ENCODE data around the gene AHNAK2.
"Not testable (repeated sequence)": the region's sequence is repeated elsewhere in the genome, so short reads cannot be mapped to it uniquely, and the experiment has no call there.

Gene AHNAK2

DNA sequence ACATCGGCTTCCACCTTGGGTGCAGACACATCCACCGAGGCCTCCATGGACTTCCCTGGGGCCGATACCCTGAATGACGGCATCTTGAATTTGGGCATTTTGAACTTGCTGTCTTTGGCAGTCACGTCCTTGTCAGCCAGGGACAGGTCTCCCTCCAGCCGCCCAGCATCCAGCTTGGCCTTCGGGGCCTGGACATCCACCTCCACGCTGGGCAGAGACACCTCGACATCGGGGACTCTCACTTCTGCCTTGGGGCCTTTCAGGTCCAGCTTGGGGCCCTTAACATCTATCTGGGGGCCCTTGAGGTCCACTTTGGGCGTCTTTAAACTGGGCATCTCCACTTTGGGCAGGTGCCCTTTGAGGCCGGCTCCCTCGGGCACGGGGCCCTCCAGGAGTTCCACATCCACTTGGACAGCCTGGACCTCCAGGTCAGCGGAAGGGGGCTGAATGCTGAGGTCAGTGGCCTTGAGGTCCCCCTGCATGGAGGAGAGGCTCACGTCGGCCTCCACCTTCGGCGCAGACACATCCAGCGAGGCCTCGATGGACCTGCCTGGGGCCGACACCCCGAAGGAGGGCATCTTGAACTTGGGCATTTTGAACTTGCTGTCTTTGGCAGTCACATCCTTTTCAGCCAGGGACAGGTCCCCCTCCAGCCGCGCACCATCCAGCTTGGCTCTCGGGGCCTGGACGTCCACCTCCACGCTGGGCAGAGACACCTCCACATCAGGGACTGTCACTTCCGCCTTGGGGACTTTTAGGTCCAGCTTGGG, 33.6 kb downstream of the AHNAK2 start:
- in situ Hi-C loops (cut with MboI; ENCODE audit: low sequenced_read_pairs, unreplicated experiment); DNase-seq (ENCODE audit: low spot score): not testable (repeated sequence)

GRCh38 chr14:104944016-104944308, 34.2 kb downstream of the AHNAK2 start:
- DNase-seq (ENCODE audit: low spot score); in situ Hi-C loops (cut with MboI; ENCODE audit: low sequenced_read_pairs, unreplicated experiment): not testable (repeated sequence)

DNA sequence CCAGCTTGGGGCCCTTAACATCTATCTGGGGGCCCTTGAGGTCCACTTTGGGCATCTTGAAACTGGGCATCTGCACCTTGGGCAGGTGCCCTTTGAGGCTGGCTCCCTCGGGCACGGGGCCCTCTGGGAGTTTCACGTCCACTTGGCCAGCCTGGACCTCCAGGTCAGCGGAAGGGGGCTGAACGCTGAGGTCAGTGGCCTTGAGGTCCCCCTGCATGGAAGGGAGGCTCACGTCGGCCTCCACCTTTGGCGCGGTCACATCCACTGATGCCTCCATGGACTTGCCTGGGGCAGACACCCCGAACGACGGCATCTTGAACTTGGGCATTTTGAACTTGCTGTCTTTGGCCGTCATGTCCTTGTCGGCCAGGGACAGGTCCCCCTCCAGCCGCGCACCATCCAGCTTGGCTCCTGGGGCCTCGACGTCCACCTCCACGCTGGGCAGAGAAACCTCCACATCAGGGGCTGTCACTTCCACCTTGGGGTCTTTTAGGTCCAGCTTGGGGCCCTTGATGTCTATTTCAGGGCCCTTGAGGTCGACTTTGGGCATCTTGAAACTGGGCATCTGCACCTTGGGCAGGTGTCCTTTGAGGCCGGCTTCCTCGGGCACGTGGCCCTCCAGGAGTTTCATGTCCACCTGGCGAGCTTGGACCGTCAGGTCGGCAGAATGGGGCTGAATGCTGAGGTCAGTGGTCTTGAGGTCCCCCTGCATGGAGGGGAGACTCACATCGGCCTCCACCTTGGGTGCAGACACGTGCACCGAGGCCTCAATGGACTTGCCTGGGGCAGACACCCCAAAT, 34.8 kb downstream of the AHNAK2 start:
- in situ Hi-C loops (cut with MboI; ENCODE audit: low sequenced_read_pairs, unreplicated experiment); DNase-seq (ENCODE audit: low spot score): not testable (repeated sequence)

- TF ChIP-seq, protein P1, sequence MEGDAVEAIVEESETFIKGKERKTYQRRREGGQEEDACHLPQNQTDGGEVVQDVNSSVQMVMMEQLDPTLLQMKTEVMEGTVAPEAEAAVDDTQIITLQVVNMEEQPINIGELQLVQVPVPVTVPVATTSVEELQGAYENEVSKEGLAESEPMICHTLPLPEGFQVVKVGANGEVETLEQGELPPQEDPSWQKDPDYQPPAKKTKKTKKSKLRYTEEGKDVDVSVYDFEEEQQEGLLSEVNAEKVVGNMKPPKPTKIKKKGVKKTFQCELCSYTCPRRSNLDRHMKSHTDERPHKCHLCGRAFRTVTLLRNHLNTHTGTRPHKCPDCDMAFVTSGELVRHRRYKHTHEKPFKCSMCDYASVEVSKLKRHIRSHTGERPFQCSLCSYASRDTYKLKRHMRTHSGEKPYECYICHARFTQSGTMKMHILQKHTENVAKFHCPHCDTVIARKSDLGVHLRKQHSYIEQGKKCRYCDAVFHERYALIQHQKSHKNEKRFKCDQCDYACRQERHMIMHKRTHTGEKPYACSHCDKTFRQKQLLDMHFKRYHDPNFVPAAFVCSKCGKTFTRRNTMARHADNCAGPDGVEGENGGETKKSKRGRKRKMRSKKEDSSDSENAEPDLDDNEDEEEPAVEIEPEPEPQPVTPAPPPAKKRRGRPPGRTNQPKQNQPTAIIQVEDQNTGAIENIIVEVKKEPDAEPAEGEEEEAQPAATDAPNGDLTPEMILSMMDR (IDR thresholded peaks at IDR 0.05; ENCODE audit: borderline replicate concordance, control extremely low read depth, extremely low read depth, insufficient read depth, missing control alignments) = no peak
- in situ Hi-C loops (cut with MboI; ENCODE audit: low sequenced_read_pairs, unreplicated experiment) = no loop called here
These were observed 35.6 kb downstream of the AHNAK2 start for GRCh38 chr14:104942586-104942985.

DNA sequence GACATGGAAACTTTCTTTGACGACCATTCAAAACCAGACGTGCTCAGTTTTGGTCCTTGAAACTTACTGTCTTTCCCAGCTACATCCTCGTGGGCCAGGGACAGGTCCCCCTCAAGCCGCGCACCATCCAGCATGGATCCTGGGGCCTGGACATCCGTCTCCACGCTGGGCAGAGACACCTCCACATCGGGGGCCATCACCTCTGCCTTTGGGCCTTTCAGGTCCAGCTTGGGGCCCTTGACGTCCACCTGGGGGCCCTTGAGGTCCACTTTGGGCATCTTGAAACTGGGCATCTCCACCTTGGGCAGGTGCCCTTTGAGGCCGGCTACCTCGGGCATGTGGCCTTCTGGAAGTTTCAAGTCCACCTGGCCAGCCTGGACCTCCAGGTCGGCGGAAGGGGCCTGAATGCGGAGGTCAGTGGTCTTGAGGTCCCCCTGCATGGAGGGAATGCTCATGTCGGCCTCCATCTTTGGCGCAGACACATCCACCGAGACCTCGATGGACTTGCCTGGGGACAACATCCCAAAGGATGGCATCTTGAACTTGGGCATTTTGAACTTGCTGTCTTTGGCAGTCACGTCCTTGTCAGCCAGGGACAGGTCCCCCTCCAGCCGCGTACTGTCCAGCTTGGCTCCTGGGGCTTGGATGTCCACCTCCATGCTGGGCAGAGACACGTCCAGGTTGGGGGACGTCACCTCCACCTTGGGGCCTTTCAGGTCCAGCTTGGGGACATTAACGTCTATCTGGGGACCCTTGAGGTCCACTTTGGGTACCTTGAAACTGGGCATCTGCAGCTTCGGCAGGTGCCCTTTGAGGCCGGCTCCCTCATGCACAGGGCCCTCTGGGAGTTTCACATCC, 36.4 kb downstream of the AHNAK2 start:
- in situ Hi-C loops (cut with MboI; ENCODE audit: low sequenced_read_pairs, unreplicated experiment) = no loop called here
- no peak for DNase-seq (ENCODE audit: low spot score)
- TF ChIP-seq, protein P1 (IDR thresholded peaks at IDR 0.05; ENCODE audit: borderline replicate concordance, control extremely low read depth, extremely low read depth, insufficient read depth, missing control alignments) = no peak

More at GRCh38 chr14:104942586-104942985, 35.6 kb downstream of the AHNAK2 start:
- no peak for DNase-seq (ENCODE audit: low spot score)

DNA sequence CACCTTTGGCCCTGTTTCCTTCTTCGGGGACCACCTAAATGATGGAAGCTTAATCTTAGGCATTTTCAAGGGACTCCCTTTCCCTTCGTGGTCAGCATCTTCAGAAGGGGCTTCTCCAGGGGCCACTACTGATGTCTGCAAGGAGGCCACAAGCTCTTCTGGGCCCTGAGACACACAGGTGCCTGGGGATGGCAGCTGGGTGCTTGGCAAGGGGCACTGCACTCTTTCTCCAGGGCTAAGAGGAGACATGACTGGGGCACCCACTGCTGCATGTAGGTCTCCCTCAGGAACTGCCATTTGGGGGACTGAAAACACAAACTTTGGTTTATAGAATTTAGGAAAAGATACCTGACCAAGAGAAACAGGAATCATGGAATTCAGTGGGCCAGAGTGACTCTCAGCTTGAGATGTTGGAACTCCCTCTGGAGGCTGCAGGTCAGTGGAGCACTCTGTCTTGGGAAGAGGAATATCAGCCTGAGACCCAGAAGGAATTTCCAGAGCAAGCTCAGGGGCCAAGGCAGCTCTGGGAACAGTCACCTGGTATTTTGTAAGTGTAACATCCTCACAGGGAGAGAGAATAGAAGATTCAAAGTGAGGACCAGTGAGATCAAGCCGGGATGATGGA, 37.5 kb downstream of the AHNAK2 start:
- in situ Hi-C loops (cut with MboI; ENCODE audit: low sequenced_read_pairs, unreplicated experiment) = no loop called here
- TF ChIP-seq, protein P1 (IDR thresholded peaks at IDR 0.05; ENCODE audit: borderline replicate concordance, control extremely low read depth, extremely low read depth, insufficient read depth, missing control alignments) = no peak
- DNase-seq (ENCODE audit: low spot score) = peak; percentile 21

DNA sequence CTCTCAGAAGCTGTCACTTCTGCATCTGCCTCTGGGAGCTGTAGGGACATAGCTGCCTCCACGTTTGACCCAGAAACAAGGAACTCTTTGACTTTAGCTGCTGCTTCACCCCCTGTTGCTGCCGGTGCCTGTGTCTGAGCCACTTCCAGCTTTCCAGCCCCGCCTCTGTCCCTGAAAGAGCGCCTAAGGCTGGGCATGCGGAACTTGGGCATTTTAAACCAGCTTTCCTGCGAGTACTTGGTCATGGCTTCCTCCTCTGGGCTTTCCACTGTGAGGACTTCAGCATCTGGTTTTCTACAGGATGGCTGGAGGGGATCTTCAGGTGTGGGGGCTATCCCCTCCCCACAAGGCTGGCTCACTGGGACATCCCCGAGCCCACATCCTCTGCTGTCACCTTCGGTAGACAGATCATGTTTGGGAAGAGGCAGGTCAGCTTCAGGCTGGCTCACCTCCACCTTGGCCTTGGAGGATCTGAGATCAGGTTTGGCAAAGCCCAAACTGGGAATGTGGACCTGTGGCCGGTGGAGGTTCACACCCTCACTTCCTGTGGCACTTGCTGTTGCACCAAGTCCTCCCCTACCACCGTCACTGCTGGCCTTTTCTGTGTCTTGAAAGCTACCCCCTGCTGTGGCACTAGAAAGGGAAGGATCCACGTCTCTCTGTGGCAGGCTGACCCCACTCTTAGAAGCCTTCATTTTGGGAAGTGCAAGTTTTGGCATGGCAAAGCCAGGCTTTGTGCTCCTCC, 38.3 kb downstream of the AHNAK2 start:
- TF ChIP-seq, protein P1 (IDR thresholded peaks at IDR 0.05; ENCODE audit: borderline replicate concordance, control extremely low read depth, extremely low read depth, insufficient read depth, missing control alignments) = no peak
- in situ Hi-C loops (cut with MboI; ENCODE audit: low sequenced_read_pairs, unreplicated experiment) = no loop called here
- peak; percentile 12 for DNase-seq (ENCODE audit: low spot score)

Data from GM13976 (cell line).